ENCODE data around the gene TPBG. TPM values are rescaled to one million over a fixed set of nuclear protein-coding genes. Genes with fewer than 3 reads are reported as not detected.

Gene TPBG
- total and polyA plus RNA-seq, 12 donors = 1.4 to 3.5 (median 2.1) TPM

DNA sequence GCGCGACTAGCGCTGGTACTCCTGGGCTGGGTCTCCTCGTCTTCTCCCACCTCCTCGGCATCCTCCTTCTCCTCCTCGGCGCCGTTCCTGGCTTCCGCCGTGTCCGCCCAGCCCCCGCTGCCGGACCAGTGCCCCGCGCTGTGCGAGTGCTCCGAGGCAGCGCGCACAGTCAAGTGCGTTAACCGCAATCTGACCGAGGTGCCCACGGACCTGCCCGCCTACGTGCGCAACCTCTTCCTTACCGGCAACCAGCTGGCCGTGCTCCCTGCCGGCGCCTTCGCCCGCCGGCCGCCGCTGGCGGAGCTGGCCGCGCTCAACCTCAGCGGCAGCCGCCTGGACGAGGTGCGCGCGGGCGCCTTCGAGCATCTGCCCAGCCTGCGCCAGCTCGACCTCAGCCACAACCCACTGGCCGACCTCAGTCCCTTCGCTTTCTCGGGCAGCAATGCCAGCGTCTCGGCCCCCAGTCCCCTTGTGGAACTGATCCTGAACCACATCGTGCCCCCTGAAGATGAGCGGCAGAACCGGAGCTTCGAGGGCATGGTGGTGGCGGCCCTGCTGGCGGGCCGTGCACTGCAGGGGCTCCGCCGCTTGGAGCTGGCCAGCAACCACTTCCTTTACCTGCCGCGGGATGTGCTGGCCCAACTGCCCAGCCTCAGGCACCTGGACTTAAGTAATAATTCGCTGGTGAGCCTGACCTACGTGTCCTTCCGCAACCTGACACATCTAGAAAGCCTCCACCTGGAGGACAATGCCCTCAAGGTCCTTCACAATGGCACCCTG is 1.6 kb downstream of the TPBG start:
- Histone ChIP-seq H3K27ac (peak overlapping the region in 8 of 10 donors; percentile 30 to 85 (median 74)), H3K36me3 (peaks cover 0 to 4% (median 0%) of the 10 kb centered on the region in 9 donors), H3K4me1 (peaks cover 0 to 27% (median 13%) of the 10 kb centered on the region in 9 donors), H3K9me3 (no peaks in the 10 kb centered on the region), H3K27me3 (peaks cover 0 to 64% (median 43%) of the 10 kb centered on the region in 7 donors), H3K4me3 (peak overlapping the region; percentile 34 to 80 (median 68))
- WGBS, 2 donors = 8 to 13% methylated on average over 67 of the region's 67 CpGs
- DNase-seq = peak in 1 of 2 donors; percentile 12
- TF ChIP-seq, protein P1, sequence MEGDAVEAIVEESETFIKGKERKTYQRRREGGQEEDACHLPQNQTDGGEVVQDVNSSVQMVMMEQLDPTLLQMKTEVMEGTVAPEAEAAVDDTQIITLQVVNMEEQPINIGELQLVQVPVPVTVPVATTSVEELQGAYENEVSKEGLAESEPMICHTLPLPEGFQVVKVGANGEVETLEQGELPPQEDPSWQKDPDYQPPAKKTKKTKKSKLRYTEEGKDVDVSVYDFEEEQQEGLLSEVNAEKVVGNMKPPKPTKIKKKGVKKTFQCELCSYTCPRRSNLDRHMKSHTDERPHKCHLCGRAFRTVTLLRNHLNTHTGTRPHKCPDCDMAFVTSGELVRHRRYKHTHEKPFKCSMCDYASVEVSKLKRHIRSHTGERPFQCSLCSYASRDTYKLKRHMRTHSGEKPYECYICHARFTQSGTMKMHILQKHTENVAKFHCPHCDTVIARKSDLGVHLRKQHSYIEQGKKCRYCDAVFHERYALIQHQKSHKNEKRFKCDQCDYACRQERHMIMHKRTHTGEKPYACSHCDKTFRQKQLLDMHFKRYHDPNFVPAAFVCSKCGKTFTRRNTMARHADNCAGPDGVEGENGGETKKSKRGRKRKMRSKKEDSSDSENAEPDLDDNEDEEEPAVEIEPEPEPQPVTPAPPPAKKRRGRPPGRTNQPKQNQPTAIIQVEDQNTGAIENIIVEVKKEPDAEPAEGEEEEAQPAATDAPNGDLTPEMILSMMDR (IDR thresholded peaks at IDR 0.05) = no peak
- peak in 5 of 8 donors; percentile 8 to 38 (median 14) for ATAC-seq
- intact Hi-C loops (cut with DNase I) = loop anchor here in 1 of 10 donors (10.0 kb wide), 1 partner anchor 690 kb away; no protein-coding TSS in a partner anchor

DNA sequence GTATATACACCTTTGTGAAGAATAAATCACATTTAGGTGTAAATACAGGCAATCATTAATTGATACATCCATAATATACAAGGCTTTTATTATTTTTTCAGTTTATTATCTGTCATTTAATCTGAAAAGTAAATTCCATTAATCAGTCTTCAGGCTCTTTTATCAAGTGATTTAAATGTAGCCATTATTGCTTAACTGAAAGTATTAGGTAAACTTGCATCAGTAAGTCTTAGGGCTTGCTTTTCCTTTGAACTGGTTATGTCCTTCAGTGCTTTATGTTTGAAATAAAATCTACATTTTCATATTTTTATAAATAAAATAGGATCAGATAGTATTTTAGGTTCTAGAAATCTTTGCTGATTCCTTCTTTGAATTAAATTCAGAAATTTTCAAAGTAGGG is 4.1 kb downstream of the TPBG start:
- intact Hi-C loops (cut with DNase I) = loop anchor here in 1 of 10 donors (10.0 kb wide), 1 partner anchor 687 kb away; no protein-coding TSS in a partner anchor
- no peak for ATAC-seq
- peaks cover 0 to 26% (median 13%) of the 10 kb centered on the region in 9 donors for H3K4me1 ChIP-seq
- H3K4me3 ChIP-seq = no peak overlapping the region
- peaks cover 0 to 4% (median 0%) of the 10 kb centered on the region in 9 donors for H3K36me3 ChIP-seq
- TF ChIP-seq, protein P1 (IDR thresholded peaks at IDR 0.05) = no peak
- no peak for DNase-seq
- no peaks in the 10 kb centered on the region for H3K9me3 ChIP-seq
- H3K27me3 ChIP-seq = peaks cover 0 to 45% (median 30%) of the 10 kb centered on the region in 7 donors
- H3K27ac ChIP-seq = no peak overlapping the region

DNA sequence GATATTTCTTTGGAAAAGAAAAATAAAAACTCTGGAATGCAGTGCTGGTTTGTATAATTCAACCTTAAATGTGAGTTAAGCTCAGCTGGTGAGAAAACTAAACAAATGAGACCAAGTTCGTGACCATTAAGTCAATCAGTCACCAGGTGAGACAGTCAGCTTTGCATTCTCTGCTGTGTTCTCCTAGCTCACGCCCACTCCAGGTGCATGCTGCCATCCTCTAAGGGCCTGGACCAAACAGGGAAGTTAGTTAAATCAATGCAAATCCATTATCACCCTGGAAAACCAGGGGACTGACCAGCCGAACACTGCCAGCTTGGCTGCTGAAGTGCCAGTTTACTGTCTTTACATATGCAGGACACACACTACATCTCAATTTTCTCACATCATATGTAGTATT is 7.2 kb downstream of the TPBG start:
- intact Hi-C loops (cut with DNase I) = loop anchor here in 1 of 10 donors (10.0 kb wide), 1 partner anchor 684 kb away; no protein-coding TSS in a partner anchor
- Histone ChIP-seq H3K27me3 (peaks cover 0 to 14% (median 2%) of the 10 kb centered on the region in 7 donors), H3K4me1 (peaks cover 0 to under 1% (median 0%) of the 10 kb centered on the region in 9 donors), H3K9me3 (no peaks in the 10 kb centered on the region), H3K4me3 (no peak overlapping the region), H3K27ac (no peak overlapping the region), H3K36me3 (peaks cover 0 to 4% (median 0%) of the 10 kb centered on the region in 9 donors)
- DNase-seq (no peak), ATAC-seq (no peak)
- 84 to 90% methylated on average over 3 of the region's 3 CpGs for WGBS, 2 donors
- TF ChIP-seq, protein P1 (IDR thresholded peaks at IDR 0.05) = no peak

DNA sequence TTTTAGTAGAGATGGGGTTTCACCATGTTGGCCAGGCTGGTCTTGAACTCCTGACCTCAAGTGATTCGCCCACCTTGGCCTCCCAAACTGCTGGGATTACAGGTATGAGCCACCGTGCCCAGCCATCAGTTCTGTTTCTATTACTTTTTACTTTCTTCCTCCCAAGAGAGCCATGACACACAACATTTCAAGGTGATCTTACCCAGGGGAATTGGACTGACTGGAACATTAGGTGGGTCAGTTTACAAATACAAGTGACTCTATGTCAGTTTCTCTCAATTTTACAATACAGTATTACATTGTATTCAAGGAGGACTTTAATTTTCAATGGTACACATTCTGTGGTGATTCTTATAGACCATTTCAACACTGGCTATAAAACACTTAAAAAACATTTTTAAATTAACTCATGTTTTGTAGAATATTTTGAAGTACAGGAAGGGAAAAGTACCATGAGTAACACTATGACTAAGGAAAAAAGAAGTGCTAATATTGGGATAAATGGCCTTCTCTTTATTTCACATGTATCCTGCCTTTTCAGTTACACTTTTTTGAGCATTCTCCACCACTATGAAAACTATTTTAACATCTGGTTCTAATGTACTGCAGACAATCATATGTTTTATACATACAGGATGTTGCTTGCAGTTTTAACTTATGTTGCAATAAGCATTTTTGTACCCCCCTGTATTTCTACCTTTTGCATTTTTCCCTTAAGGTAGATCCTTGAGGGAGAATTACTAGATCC is 8.4 kb downstream of the TPBG start:
- Histone ChIP-seq H3K27ac (no peak overlapping the region), H3K9me3 (no peaks in the 10 kb centered on the region), H3K27me3 (peaks cover 0 to 2% (median 0%) of the 10 kb centered on the region in 7 donors), H3K4me3 (no peak overlapping the region), H3K4me1 (no peaks in the 10 kb centered on the region), H3K36me3 (no peaks in the 10 kb centered on the region)
- no peak for ATAC-seq
- WGBS, 2 donors = 89 to 94% methylated on average over 2 of the region's 2 CpGs
- DNase-seq = no peak
- intact Hi-C loops (cut with DNase I) = loop anchor here in 1 of 10 donors (10.0 kb wide), 1 partner anchor 683 kb away; no protein-coding TSS in a partner anchor
- TF ChIP-seq, protein P1 (IDR thresholded peaks at IDR 0.05) = no peak
